IPS-11a (cell line): ENCODE measurements around the gene CEP162.
"Not testable (repeated sequence)": the region's sequence is repeated elsewhere in the genome, so short reads cannot be mapped to it uniquely, and the experiment has no call there.

Experiments used
- H3K4me3 ChIP-seq: one replicate; pipeline ENCODE4 v1.5.1; 2013; ENCODE audit warnings: low read depth, low read length, control low read depth

Gene CEP162

GRCh38 chr6:84243240-84243639 lies 15.8 kb upstream of the CEP162 start:
- no peak overlapping the region for H3K4me3 ChIP-seq

DNA sequence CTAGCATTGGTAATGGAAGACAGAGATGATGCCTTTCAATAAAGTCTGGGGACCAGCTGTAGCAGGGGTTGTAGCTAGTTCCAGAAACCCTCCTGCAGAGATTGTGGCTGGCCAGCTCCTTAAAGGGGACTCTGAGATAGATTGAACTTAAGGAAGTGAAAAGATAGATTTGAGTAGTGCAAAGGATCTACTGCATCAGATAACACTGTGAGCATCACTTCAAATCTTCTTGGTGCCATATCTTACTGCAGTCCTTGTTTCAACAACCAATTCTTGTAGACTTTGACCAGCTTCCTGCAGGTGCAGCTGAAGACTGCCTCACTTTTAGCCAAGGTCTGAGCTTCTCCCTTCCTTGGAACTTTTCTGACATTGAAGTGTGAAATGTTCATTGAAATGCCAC lies 14.8 kb upstream of the CEP162 start:
- H3K4me3 ChIP-seq: no peak overlapping the region

DNA sequence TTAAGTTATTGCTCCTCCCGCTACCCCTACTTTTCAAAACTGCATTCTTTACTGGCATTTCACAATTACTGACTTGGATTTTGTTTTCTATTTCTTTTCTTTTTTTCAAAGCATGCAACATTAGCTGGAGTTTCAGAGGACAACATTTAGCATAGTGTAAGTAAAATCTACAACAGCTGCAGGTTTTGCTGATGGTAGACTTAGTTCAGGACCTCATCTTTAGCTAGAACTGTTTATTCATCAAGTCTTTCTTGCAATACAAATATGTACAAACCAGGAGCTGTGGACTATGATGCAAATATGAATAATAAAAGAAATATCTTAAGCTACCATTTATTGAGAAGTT lies 728 bp upstream of the CEP162 start:
- H3K4me3 ChIP-seq: peak overlapping the region; percentile 93

DNA sequence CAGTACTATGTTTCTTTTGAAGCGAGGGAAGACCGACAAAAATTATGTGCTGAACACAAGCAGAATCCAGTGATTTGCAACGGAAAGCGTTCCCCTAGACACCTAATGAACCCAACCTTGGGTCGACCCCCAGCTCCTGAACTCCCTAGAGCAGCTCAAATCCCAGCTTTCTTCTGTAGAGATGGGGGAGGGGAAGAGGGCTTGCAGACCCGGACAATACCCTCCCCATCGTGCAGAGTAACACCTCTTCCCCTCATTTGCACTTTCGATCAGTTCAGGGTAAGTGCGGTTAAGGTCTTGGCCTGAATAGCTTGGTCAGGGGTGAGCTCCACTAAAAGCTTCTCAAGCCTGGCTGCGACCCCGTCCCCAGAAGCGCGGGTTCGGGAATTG lies 404 bp downstream of the CEP162 start:
- peak overlapping the region; percentile 93 for H3K4me3 ChIP-seq

- H3K4me3 ChIP-seq: no peak overlapping the region
Measured at GRCh38 chr6:84224251-84224650, 3.2 kb downstream of the CEP162 start.

GRCh38 chr6:84223608-84224007 lies 3.8 kb downstream of the CEP162 start:
- not testable (repeated sequence) for H3K4me3 ChIP-seq

GRCh38 chr6:84222426-84222825 lies 5.0 kb downstream of the CEP162 start:
- H3K4me3 ChIP-seq: no peak overlapping the region

DNA sequence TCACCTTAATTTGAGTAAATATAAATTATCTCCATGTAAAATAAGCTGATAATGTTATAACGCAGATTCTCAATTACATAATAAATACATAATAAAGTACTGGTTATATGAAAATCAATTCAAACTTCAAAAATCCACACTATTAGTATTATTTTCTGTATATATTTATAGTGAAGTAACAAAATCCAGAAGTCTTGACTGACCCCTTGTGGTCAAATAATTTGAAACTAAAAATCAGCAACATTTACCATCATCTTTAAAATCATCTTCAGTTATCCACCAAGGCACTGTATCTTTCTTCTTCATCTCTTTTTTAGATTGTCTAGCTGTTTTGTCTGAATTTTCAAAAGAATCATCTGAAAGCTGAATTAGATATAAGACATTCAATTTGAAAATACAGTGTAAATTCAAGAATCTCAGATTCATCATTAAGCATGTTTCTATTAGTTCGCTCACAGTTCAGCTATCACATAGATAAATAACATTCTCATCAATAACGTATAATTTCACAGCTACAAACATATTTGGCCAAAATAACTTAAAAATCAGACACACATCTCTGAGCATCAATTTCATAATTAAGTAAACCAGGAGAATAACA lies 6.5 kb downstream of the CEP162 start:
- H3K4me3 ChIP-seq: no peak overlapping the region

- no peak overlapping the region for H3K4me3 ChIP-seq
Measured at GRCh38 chr6:84218091-84218490, 9.4 kb downstream of the CEP162 start.

DNA sequence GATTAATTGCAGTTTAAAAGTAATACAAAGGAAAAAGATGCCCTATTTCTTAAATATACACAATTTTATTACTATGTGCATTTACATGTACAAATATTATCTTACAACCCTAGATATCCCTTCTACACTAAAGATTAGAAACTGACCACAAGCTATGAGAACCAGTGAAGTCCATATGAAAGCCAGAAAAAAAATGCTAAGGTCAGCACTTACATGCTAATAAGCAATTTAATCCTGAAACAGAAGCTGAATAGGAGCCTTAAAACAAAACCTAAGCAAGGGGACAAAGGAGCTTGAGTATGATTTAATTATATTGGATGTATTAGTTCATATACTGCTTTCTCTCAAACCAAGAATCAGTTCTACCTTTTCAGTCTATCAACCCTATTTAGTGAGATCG lies 14.2 kb downstream of the CEP162 start:
- H3K4me3 ChIP-seq: no peak overlapping the region

DNA sequence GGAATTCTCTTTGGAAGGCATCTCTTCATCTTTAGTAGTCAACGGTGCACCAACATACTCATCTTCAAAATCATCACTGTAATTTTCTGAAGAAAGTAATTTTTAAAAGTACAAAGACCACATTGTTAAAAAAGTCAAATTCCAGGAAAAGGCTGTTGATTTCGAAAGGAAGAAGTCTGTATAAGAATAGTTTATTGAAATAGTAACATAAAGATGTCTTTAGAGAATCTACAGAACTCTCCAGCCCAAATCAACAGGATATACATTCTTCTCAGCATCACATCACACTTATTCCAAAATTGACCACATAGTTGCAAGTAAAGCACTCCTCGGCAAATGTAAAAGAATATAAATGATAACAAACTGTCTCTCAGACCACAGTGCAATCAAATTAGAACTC lies 23.4 kb downstream of the CEP162 start:
- no peak overlapping the region for H3K4me3 ChIP-seq

- H3K4me3 ChIP-seq: not testable (repeated sequence)
Measured at GRCh38 chr6:84199987-84200386, 27.5 kb downstream of the CEP162 start.

DNA sequence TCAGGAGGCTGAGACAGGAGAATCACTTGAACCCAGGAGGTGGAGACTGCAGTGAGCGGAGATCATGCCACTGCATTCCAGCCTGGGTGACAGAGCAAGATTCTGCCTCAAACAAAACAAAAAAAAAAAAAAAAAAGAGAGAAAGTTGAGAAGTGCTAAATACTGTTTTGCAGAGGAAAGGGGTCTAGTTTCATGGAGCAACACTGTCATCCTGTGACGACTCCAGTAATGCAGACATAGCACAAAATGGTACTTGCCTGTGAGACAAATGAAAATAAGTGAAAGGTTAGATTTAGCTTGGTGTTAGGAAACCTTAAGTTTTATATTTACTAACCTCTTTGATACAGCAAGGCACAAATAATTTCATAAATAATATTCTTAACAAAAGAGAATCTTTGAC lies 29.7 kb downstream of the CEP162 start:
- no peak overlapping the region for H3K4me3 ChIP-seq

GRCh38 chr6:84193114-84193708 lies 34.2 kb downstream of the CEP162 start:
- H3K4me3 ChIP-seq: no peak overlapping the region

DNA sequence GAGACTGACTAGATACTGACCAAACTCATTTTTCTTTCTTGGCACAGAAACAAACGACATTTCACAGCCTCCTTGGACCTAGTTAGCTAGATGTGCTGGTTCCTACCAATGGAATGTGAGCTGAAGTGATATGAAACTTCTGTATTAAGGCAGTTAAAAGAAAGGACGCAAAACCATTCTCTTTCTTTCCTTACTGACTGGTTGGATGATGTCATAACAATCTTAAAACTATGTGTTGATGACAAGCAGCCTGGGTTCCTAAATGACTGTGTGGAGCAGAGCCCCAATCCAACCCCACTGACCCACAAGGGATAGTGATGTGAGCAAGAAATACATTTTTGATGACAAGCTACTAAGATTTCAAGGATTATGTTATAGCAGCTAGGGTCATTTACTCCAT lies 35.6 kb downstream of the CEP162 start:
- no peak overlapping the region for H3K4me3 ChIP-seq

GRCh38 chr6:84189356-84189755 lies 38.1 kb downstream of the CEP162 start:
- H3K4me3 ChIP-seq: not testable (repeated sequence)

- H3K4me3 ChIP-seq: no peak overlapping the region
Measured at GRCh38 chr6:84183430-84183829, 44.0 kb downstream of the CEP162 start.

GRCh38 chr6:84182001-84182400 lies 45.4 kb downstream of the CEP162 start:
- no peak overlapping the region for H3K4me3 ChIP-seq

- no peak overlapping the region for H3K4me3 ChIP-seq
Measured at GRCh38 chr6:84177241-84177640, 50.2 kb downstream of the CEP162 start.

DNA sequence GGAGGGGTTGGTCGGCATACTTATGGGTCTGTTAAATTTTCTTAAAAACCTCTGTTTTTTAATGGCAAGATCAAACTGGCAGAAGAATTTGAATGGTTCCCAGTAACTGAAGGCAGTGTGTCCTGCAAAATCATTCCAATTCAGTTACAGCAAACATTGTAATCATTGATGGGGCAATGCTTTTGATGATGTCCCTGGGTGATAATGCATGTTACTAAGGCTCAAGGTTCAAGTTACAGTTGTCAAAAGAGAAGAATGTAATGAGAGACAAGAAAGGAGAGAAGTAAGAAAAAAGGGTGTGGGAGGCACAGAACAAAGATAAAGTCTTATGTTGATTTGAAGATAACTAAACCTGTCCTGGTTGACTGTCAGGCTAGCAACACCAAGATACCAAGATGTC lies 54.9 kb downstream of the CEP162 start:
- no peak overlapping the region for H3K4me3 ChIP-seq

GRCh38 chr6:84172080-84172479 lies 55.4 kb downstream of the CEP162 start:
- no peak overlapping the region for H3K4me3 ChIP-seq

GRCh38 chr6:84167457-84167856 lies 60.0 kb downstream of the CEP162 start:
- no peak overlapping the region for H3K4me3 ChIP-seq

DNA sequence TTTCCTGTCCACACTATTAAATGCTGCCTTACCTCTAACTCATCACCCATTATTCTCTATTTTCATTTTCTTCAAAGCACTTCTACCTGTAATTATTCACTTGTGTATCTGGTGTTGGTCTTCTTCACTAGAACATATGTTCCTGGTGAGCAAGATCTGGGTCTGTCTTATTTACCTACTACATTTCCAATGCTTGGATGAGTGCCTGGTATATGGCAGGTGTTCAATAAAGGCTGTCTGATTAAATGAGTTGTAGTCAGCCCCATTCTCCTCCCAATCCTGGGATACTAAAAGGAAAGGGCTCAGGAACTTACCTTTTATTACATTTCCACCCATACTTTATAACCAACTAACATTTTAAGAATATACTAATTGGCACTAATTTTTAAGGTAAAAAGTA lies 61.0 kb downstream of the CEP162 start:
- H3K4me3 ChIP-seq: no peak overlapping the region
